ENCODE results near the gene RPN2.

The RPN2 gene

DNA sequence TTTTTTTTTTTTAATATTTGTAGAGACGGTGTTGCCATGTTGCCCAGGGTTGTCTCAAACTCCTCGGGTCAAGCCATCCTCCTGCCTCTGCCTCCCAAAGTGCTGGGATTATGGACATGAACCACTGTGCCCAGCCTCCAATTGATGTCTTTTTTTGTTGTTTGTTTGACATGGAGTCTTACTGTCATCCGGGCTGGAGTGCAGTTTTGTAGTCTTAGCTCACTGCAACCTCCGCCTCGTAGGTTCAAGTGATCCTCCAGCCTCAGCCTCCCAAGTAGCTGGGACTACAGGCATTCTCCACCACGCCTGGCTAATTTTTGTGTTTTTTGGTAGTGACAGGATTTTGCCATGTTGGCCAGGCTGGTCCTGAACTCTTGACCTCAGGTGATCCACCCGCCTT lies 9.7 kb downstream of the RPN2 start:
- no peak for DNase-seq

DNA sequence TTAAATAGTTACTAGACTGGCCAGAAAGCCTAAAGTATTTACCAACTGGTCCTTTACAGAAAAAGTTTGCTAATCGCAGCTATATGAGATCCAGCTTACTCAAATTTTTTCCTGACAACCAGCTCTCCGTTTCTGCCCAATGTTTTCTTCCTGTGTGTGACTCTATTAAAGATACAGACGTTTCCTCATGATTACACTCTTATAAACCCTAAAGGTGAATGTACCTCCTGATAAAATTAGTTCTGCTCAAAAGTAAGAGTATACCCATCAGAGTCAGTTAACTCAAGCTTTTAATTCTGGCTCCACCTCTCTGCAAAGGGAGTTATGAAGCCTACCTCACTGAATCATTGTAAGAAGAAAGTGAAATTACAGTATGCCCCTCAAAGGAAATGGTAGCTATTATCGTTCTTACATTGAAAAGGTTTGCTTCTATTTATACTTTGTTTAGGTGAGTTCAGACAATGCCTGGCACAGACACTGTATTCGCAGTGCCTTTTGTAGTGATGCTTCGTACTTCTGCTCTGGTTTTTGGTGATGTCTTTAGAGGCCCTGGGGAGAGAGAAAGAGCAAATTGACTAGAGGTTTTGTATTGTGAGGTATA lies 10.4 kb downstream of the RPN2 start:
- DNase-seq = no peak

- no peak for DNase-seq
Observed at GRCh38 chr20:37190354-37191112, 11.4 kb downstream of the RPN2 start.

GRCh38 chr20:37192137-37192854 lies 13.2 kb downstream of the RPN2 start:
- DNase-seq = peak; percentile 40 to 69

- no peak for DNase-seq
Observed at GRCh38 chr20:37193226-37193625, 14.1 kb downstream of the RPN2 start.

DNA sequence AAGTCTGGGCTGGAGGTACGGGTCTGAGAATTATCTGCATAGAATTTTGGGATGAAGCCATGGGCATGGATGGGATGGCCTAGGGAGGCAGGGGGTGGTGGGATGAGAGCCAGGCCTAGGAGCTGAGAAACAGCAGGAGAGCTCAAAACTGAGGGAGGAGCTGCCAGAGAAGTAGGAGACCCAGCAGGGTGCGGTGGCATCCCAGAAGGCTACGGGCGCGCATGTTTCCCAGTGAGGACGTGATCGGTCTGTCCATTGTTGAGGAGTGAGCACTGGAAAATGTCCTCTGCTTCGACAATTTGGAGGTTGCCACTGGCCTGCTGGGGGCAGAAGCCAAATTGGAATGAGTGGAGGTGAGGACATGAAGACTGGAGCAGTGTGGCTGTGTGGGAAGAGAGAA lies 14.7 kb downstream of the RPN2 start:
- DNase-seq = no peak

DNA sequence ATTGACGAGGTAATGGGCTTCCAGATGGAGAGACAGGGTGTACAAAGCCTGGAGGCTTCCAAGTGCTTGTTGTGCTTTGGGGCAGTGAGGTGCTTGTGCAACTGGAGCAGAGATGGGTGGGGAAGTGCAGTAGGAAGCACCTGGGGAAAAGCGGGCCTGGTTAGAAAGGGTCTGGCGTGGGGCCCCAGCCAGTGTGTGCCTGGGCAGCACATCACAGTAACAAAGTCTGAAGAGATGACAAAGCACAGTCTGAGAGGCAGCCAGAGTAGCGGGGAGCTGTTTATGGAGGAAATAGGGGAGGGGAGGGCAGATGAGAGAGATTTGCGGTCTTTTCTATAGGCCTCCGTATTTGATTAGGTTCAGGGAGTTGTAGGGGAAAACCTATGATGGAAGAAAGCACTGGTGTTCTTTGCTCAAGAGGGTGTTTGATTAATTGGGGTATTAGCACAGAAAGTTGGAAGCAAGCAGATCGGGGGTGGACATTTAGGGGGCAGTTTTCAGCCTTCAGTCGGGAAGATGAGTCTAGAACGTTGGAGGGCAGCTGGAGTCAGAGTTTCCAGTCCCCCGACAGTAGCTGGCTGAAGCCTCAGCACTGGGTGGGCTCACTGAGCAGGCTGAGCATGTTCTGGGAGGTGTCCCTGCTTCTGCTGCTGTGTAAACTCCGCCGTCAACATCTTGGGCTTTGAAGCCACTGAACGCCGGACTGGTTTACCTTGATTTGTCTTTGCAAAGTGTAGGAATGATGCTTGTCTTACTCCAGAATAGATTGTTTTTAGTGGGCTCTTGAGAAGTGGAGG lies 15.7 kb downstream of the RPN2 start:
- no peak for DNase-seq

- DNase-seq = no peak
Observed at GRCh38 chr20:37198932-37199660, 20.0 kb downstream of the RPN2 start.

GRCh38 chr20:37200376-37200775 lies 21.2 kb downstream of the RPN2 start:
- DNase-seq = no peak

GRCh38 chr20:37200926-37201826 lies 22.0 kb downstream of the RPN2 start:
- no peak for DNase-seq

DNA sequence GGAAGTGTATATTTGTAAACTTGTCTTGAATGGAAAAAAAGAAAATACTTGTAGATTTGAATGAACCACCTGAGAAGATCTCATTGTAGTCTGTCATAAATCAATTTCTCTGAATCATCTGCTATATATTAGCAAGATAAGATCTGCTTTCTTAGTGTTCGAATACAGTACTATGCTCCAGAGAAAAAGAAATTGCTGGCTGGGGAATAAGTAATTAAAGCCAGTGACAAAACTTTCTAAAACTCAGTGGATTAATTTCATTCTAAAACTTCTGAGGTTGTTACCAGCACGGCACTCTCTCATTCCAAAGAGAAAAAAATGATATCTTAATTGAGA lies 22.7 kb downstream of the RPN2 start:
- no peak for DNase-seq

- peak in 1 of 2 experiments; percentile 13 for DNase-seq
Observed at GRCh38 chr20:37202267-37202943, 23.3 kb downstream of the RPN2 start.

DNA sequence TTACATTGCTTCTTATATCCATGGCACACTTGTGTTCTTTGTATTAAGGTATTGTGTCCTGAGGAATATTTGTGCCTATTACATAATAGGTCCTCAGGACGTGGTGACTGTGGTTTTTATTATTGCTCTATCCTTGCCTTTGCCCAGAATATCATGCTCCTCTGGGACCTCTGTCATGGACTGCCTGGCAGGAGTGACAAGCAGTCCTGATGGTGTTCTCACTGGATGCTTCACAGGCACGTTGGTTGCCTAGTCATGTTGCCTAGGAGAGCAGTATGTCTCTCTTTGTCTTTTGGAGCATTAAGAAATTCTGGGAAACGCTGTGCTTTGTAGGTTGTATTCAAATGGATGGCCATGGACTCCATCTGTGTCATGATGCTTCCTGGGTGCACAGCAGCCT lies 24.9 kb downstream of the RPN2 start:
- no peak for DNase-seq

DNA sequence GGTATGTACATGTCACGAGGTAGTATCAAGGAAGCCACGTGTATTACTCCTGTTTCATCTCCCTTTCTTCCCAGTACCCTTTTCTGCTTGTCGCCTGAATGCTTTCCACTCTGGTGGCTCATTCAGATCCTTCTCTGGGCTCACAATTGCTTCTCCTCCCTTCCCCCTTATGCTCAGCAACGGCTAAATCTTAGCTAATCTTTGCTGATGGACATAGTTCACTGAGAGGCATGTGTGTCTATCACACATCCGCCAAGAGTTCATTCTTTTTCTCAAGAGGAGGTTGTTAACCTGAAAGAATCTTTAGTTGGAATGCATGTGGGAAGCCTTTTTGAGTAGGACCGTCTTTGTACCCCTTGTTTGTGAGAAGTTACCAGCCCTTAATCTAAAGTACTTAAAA lies 26.0 kb downstream of the RPN2 start:
- DNase-seq = no peak

DNA sequence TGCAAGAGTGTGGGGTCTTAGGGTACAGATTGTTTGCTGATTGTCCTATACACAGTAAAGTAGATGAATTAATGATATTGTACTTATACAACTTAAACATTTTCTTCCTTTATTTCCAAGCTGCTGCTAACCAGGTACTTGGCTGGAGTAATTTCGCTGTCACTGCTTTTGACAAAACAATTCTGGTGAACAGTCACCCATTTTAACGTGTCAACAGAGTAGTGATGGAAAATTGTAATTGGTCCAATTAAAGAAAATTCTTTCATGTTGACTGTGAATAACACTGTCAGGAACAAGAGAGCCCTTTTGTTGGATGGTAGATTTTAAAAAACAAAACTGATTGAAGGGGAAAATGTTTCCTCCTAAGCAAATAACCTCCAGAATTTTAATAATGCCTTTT lies 26.7 kb downstream of the RPN2 start:
- DNase-seq = no peak

GRCh38 chr20:37207171-37207570 lies 28.0 kb downstream of the RPN2 start:
- DNase-seq = no peak

DNA sequence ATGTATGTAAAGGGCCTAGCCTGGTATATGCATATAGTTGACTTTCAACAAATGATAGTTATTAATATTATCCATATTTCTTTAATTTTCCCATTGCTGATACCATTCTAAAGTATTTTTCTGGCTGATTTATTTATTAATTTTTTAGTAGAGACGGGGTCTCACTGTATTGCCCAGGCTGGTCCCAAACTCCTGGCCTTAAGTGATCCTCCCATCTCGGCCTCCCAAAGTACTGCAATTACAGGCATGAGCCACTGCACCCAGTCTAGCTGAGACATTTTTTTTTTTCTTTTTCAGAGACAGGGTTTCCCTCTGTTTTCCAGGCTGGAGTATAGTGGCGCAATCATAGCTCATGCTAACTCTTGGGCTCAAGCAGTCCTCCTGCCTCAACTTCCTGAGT lies 30.1 kb downstream of the RPN2 start:
- DNase-seq = no peak

DNA sequence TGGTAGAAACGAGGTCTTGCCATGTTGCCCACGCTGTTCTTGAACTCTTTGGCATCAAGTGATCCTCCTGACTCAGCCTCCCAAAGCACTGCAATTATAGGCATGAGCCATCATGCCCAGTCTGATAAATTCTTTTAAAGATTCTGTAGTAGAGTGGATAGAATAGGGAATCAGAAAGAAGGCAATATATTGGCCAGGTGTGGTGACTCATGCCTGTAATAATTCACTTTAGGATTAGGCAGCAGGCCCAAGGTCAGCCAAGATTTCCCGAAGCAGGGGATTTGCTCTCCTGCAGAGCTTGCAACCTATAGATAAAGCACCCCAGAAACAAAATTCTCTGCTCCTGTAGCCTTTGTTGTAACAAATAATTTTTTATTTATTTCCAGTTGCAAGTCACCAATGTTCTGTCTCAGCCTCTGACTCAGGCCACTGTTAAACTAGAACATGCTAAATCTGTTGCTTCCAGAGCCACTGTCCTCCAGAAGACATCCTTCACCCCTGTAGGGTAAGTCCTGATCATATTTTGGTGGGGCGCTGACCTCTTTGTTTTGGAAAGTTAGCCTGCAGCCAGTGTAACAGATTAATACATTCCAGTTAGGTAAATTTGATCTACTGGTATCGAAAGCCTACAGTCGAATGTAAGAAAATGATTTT lies 30.7 kb downstream of the RPN2 start:
- no peak for DNase-seq

- no peak for DNase-seq
Observed at GRCh38 chr20:37218441-37218840, 39.3 kb downstream of the RPN2 start.

GRCh38 chr20:37218976-37219375 lies 39.8 kb downstream of the RPN2 start:
- DNase-seq = no peak

Measured in NCI-H187 (cell line).